ENCODE data around the gene PARN.
"Not testable (repeated sequence)": the region's sequence is repeated elsewhere in the genome, so short reads cannot be mapped to it uniquely, and the experiment has no call there.

DNA sequence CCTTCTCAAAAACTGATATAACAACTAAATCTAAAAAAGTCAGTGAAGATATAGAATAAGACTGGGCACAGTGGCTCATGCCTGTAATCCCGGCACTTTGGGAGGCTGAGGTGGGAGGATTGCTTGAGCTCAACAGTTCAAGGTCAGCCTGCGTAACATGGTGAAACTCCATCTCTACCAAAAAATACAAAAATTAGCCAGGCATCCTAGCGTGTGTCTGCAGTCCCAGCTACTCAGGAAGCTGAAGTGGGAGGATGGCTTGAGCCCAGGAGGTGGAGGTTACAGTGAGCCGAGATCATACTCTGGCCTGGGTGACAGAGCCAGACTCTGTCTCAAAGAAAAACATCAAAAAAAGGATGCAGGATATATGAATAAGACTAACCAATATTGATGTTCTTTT is 85.2 kb downstream of the PARN start:
- TF ChIP-seq, protein P1, sequence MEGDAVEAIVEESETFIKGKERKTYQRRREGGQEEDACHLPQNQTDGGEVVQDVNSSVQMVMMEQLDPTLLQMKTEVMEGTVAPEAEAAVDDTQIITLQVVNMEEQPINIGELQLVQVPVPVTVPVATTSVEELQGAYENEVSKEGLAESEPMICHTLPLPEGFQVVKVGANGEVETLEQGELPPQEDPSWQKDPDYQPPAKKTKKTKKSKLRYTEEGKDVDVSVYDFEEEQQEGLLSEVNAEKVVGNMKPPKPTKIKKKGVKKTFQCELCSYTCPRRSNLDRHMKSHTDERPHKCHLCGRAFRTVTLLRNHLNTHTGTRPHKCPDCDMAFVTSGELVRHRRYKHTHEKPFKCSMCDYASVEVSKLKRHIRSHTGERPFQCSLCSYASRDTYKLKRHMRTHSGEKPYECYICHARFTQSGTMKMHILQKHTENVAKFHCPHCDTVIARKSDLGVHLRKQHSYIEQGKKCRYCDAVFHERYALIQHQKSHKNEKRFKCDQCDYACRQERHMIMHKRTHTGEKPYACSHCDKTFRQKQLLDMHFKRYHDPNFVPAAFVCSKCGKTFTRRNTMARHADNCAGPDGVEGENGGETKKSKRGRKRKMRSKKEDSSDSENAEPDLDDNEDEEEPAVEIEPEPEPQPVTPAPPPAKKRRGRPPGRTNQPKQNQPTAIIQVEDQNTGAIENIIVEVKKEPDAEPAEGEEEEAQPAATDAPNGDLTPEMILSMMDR (conservative IDR thresholded peaks at IDR 0.05 in 1 of 2, IDR thresholded peaks at IDR 0.05 in 1 of 2; ENCODE audit: low read depth in 1 of 2, low read length in 2 of 2) = not testable (repeated sequence)
- not testable (repeated sequence) for TF ChIP-seq EZH2 (IDR thresholded peaks at IDR 0.05; ENCODE audit: low read length, missing control alignments)
